HCT116 (cell line): ENCODE data around the gene SEPTIN3. TPM values are rescaled to one million over a fixed set of nuclear protein-coding genes. Genes with fewer than 3 reads are reported as not detected.

Experiments used
- ATAC-seq: fragments of 200-7000 bp; cut with Tn5 transposase; 2 replicates; pipeline ENCODE4 v1.9.1; 2020; ENCODE audit warnings: mild to moderate bottlenecking, moderate library complexity
- BruUV-seq: library from RNA; stranded (reverse); fragments of 400-500 nt; replicated peaks from 2 replicates; lab custom pipeline; 2021; lab: Mats Ljungman, UMichigan
- CTCF ChIA-PET: fragments of 300-600 bp; sonication (Branson Sonifier 250); formaldehyde crosslinking; loops from one replicate; lab custom pipeline; 2021; ENCODE audit warnings: antibody characterized with exemption; lab: Charles Lee
- POLR2A ChIA-PET: fragments of 300-600, 350-600 bp; sonication (Branson Sonifier 250); formaldehyde crosslinking; loops from one replicate; lab custom pipeline; 2021; ENCODE audit warnings: antibody characterized with exemption; lab: Charles Lee
- RAD21 ChIA-PET, 2 experiments: fragments of 300-600 bp; sonication (Branson Sonifier 250); formaldehyde crosslinking; loops; one replicate each; lab custom pipeline; 2023; ENCODE audit warnings: low total read pairs in 2 of 2; ENCODE audit not compliant: uncharacterized antibody in 2 of 2, unreplicated experiment in 2 of 2, low non-redundant PET in 1 of 2; lab: Charles Lee
- DNase-seq: peaks from one replicate; pipeline ENCODE4 v3.0.0-alpha.2; 2010; ENCODE audit warnings: low read depth, low spot score
- H2AFZ ChIP-seq: fragments of 200-600 bp; shearing (Covaris generic), sonication (generic); 2 replicates; pipeline ENCODE4 v1.6.1; 2017; ENCODE audit warnings: low read depth, mixed run types, mixed read lengths, antibody characterized with exemption, low read length; ENCODE audit not compliant: poor library complexity, severe bottlenecking
- H3K27ac ChIP-seq: 2 replicates; pipeline ENCODE4 v1.5.1; 2012; ENCODE audit warnings: low read depth, low read length
- H3K27me3 ChIP-seq: fragments of 200-600 bp; sonication (generic); 2 replicates; pipeline ENCODE4 v1.6.1; 2016; ENCODE audit warnings: mixed run types, low read length, mixed read lengths; ENCODE audit not compliant: insufficient read depth
- H3K36me3 ChIP-seq, 2 experiments: fragments of 200-500 bp in 1 of 2; fragments of 200-600 bp in 1 of 2; sonication (Bioruptor generic) in 1 of 2; sonication (generic) in 1 of 2; 2 replicates each; pipeline versions ENCODE4 v1.5.1 to v1.6.1; 2014 to 2016; ENCODE audit warnings: low read length in 2 of 2, inconsistent platforms in 1 of 2, mixed read lengths in 1 of 2, mixed run types in 1 of 2; ENCODE audit not compliant: insufficient read depth in 2 of 2, control insufficient read depth in 1 of 2
- H3K4me1 ChIP-seq, 2 experiments: fragments of 200-600 bp in 1 of 2; sonication (generic) in 1 of 2; 2 replicates each; pipeline versions ENCODE4 v1.5.1 to v1.6.1; 2012 to 2017; ENCODE audit warnings: low read length in 2 of 2, inconsistent platforms in 1 of 2, mild to moderate bottlenecking in 1 of 2, mixed read lengths in 1 of 2, mixed run types in 1 of 2, moderate library complexity in 1 of 2; ENCODE audit not compliant: insufficient read depth in 2 of 2, control insufficient read depth in 1 of 2
- H3K4me2 ChIP-seq: fragments of 200-600 bp; sonication (generic); 2 replicates; pipeline ENCODE4 v1.6.1; 2017; ENCODE audit warnings: mixed run types, low read length, mixed read lengths
- H3K4me3 ChIP-seq, 2 experiments: fragments of 200-600 bp in 1 of 2; sonication (generic) in 1 of 2; replicated peaks in 1 of 2; 2 replicates each; pipeline ENCODE4 v1.5.1; 2011 to 2016; ENCODE audit warnings: low read length in 2 of 2, control low read depth in 1 of 2, low read depth in 1 of 2, mild to moderate bottlenecking in 1 of 2, mixed read lengths in 1 of 2, mixed run types in 1 of 2
- H3K79me2 ChIP-seq: fragments of 200-600 bp; sonication (generic); 2 replicates; pipeline ENCODE4 v1.6.1; 2017; ENCODE audit warnings: mild to moderate bottlenecking, mixed run types, low read length, moderate library complexity, mixed read lengths; ENCODE audit not compliant: insufficient read depth
- H3K9ac ChIP-seq: fragments of 200-600 bp; sonication (generic); 2 replicates; pipeline ENCODE4 v1.6.1; 2016; ENCODE audit warnings: low read length, mixed read lengths
- H3K9me2 ChIP-seq: fragments of 200-600 bp; sonication (generic), shearing (Covaris generic); 2 replicates; pipeline ENCODE4 v1.6.1; 2017; ENCODE audit warnings: mixed run types, mild to moderate bottlenecking, moderate library complexity; ENCODE audit not compliant: insufficient read depth
- H3K9me3 ChIP-seq, 2 experiments: fragments of 200-500 bp in 1 of 2; fragments of 200-600 bp in 1 of 2; sonication (Bioruptor generic) in 1 of 2; sonication (generic) in 1 of 2; 2 replicates each; pipeline ENCODE4 v1.6.1; 2014 to 2017; ENCODE audit warnings: low read length in 2 of 2, mixed read lengths in 2 of 2, inconsistent platforms in 1 of 2, low read depth in 1 of 2, mild to moderate bottlenecking in 1 of 2, mixed run types in 1 of 2, moderate library complexity in 1 of 2; ENCODE audit not compliant: control insufficient read depth in 1 of 2, insufficient read depth in 1 of 2
- H4K20me1 ChIP-seq: fragments of 200-600 bp; sonication (generic), shearing (Covaris generic); 2 replicates; pipeline ENCODE4 v1.6.1; 2017; ENCODE audit warnings: mixed run types, mild to moderate bottlenecking, moderate library complexity; ENCODE audit not compliant: insufficient read depth
- CTCF ChIP-seq, 3 experiments: fragments of 200-600 bp in 1 of 3; sonication (generic) in 1 of 3; IDR thresholded peaks in 2 of 3; conservative IDR thresholded peaks in 1 of 3; 2 replicates each; pipeline ENCODE4 v1.5.1; 2012 to 2017; ENCODE audit warnings: low read depth in 2 of 3, low read length in 2 of 3, antibody characterized with exemption in 1 of 3, borderline replicate concordance in 1 of 3, control low read depth in 1 of 3, mild to moderate bottlenecking in 1 of 3, mixed read lengths in 1 of 3, mixed run types in 1 of 3, moderate library complexity in 1 of 3; ENCODE audit not compliant: insufficient read depth in 1 of 3
- JUND ChIP-seq: IDR thresholded peaks from 2 replicates; pipeline ENCODE4 v1.6.1; 2012
- RAD21 ChIP-seq: IDR thresholded peaks from 2 replicates; pipeline ENCODE4 v1.6.1; 2012; ENCODE audit warnings: low read depth, mild to moderate bottlenecking
- intact Hi-C: fragments of 100-400 bp; cut with micrococcal nuclease; formaldehyde crosslinking; loops from 2 replicates; pipeline ENCODE4 v1.10.0; 2022
- total RNA-seq: library from RNA; stranded (reverse); gene quantifications from one replicate; pipeline ENCODE4 v1.2.1, GENCODE V29; 2021; ENCODE audit not compliant: unreplicated experiment

Gene SEPTIN3
- total RNA-seq, 1 experiment from 2014 or later = 9.3 TPM

- no peak overlapping the region; the same call in 1 of the 2 replicates for H3K27ac ChIP-seq
- peaks cover 3 to 21% of the 10 kb centered on the region in 2 experiments; a peak in 3 of 4 replicates for H3K4me1 ChIP-seq
- H3K4me2 ChIP-seq = no peak overlapping the region
- ChIA-PET CTCF (interaction anchor here (0.6 to 3.6 kb wide), 6 partner anchors 9 to 502 kb away, joined by 3 to 62 read pairs (median 6); partner anchors contain the start of gene SREBF2), POLR2A (interaction anchor here (0.9 to 1.6 kb wide), 2 partner anchors 15 to 274 kb away, joined by 4 to 6 read pairs; no protein-coding TSS in a partner anchor), RAD21 (interaction anchor here (1.0 to 1.6 kb wide), 2 partner anchors 244 kb away, joined by 4 to 9 read pairs; no protein-coding TSS in a partner anchor)
- H2AFZ ChIP-seq = no peak overlapping the region
- H3K9ac ChIP-seq = no peak overlapping the region
- TF ChIP-seq JUND (no peak), CTCF (IDR thresholded peaks at IDR 0.05 in 2 of 3, conservative IDR thresholded peaks at IDR 0.05 in 1 of 3; ENCODE audit: borderline replicate concordance in 1 of 3, insufficient read depth in 1 of 3, low read depth in 2 of 3, low read length in 2 of 3) (peak; percentile 81 to 87 (median 83)), RAD21 (peak; percentile 91)
- no peaks in the 10 kb centered on the region for H3K9me2 ChIP-seq
- peaks cover 71% of the 10 kb centered on the region for H3K79me2 ChIP-seq
- ATAC-seq (peak; percentile 89), DNase-seq (no peak)
- H4K20me1 ChIP-seq = peaks cover 9% of the 10 kb centered on the region; the same call in 1 of the 2 replicates
- H3K4me3 ChIP-seq = no peak overlapping the region
- BruUV-seq = no TSS peak
- H3K9me3 ChIP-seq = no peaks in the 10 kb centered on the region
- H3K27me3 ChIP-seq = no peaks in the 10 kb centered on the region
- peaks cover 28 to 67% of the 10 kb centered on the region in 2 experiments for H3K36me3 ChIP-seq
- intact Hi-C loops = loop anchor here (1.0 kb wide), 2 partner anchors 118 to 244 kb away; no protein-coding TSS in a partner anchor
Measured at GRCh38 chr22:41940832-41941765, 28.1 kb upstream of the SEPTIN3 start.
